HEK293T (cell line): ENCODE measurements around the gene TIMP1.

Experiments used
- ARNT ChIP-seq: fragments of 450-650 bp; IDR thresholded peaks from 2 replicates; pipeline ENCODE4 v1.6.1; 2017; ENCODE audit warnings: mild to moderate bottlenecking
- BHLHE40 ChIP-seq: fragments of 450-650 bp; IDR thresholded peaks from 2 replicates; pipeline ENCODE4 v1.6.1; 2016; ENCODE audit warnings: mild to moderate bottlenecking, moderate library complexity, borderline replicate concordance
- CTBP1 ChIP-seq: fragments of 450-650 bp; IDR thresholded peaks from 2 replicates; pipeline ENCODE4 v1.6.1; 2016; ENCODE audit warnings: borderline replicate concordance
- ELF4 ChIP-seq: fragments of 450-650 bp; IDR thresholded peaks from 2 replicates; pipeline ENCODE4 v1.6.1; 2017; ENCODE audit warnings: antibody characterized with exemption
- FOXA1 ChIP-seq: fragments of 450-650 bp; IDR thresholded peaks from 2 replicates; pipeline ENCODE4 v1.6.1; 2016; ENCODE audit warnings: mild to moderate bottlenecking
- FOXK2 ChIP-seq: fragments of 450-650 bp; IDR thresholded peaks from 2 replicates; pipeline ENCODE4 v1.6.1; 2016; ENCODE audit warnings: mild to moderate bottlenecking
- FOXM1 ChIP-seq: fragments of 450-650 bp; IDR thresholded peaks from 2 replicates; pipeline ENCODE4 v1.6.1; 2017; ENCODE audit warnings: mild to moderate bottlenecking, borderline replicate concordance
- HDGF ChIP-seq: fragments of 450-650 bp; IDR thresholded peaks from 2 replicates; pipeline ENCODE4 v1.6.1; 2017; ENCODE audit warnings: antibody characterized with exemption, borderline replicate concordance
- L3MBTL2 ChIP-seq: fragments of 450-650 bp; conservative IDR thresholded peaks from 2 replicates; pipeline ENCODE4 v1.6.1; 2016; ENCODE audit warnings: mild to moderate bottlenecking
- LEF1 ChIP-seq: fragments of 450-650 bp; IDR thresholded peaks from 2 replicates; pipeline ENCODE4 v1.6.1; 2017; ENCODE audit warnings: mild to moderate bottlenecking, borderline replicate concordance
- PKNOX1 ChIP-seq: fragments of 450-650 bp; IDR thresholded peaks from 2 replicates; pipeline ENCODE4 v1.6.1; 2016
- SP1 ChIP-seq: fragments of 450-650 bp; IDR thresholded peaks from 2 replicates; pipeline ENCODE4 v1.6.1; 2017
- SUZ12 ChIP-seq: fragments of 450-650 bp; IDR thresholded peaks from 2 replicates; pipeline ENCODE4 v1.6.1; 2016; ENCODE audit warnings: mild to moderate bottlenecking
- TARDBP ChIP-seq: fragments of 450-650 bp; IDR thresholded peaks from 2 replicates; pipeline ENCODE4 v1.6.1; 2016

- TF ChIP-seq TARDBP (no peak), SUZ12 (no peak), L3MBTL2 (no peak), ELF4 (no peak), PKNOX1 (no peak), FOXA1 (no peak), HDGF (no peak), FOXM1 (no peak), BHLHE40 (no peak), ARNT (no peak), FOXK2 (no peak), LEF1 (no peak), CTBP1 (no peak), SP1 (no peak)
These were observed 8.7 kb downstream of the TIMP1 start for GRCh38 chrX:47590984-47591383.
